ENCODE data around the gene AGAP1.

GRCh38 chr2:235616885-235617284, 123.0 kb downstream of the AGAP1 start:
- TF ChIP-seq CTCF (IDR thresholded peaks at IDR 0.05; ENCODE audit: extremely low read depth in 1 of 2, insufficient read depth in 1 of 2, low read depth in 1 of 2, low read length in 2 of 2) (no peak), EZH2 (IDR thresholded peaks at IDR 0.05; ENCODE audit: borderline replicate concordance, low read depth, low read length, severe bottlenecking) (no peak), POLR2AphosphoS5 (IDR thresholded peaks at IDR 0.05; ENCODE audit: insufficient read depth, low read depth, low read length) (no peak), POLR2A (IDR thresholded peaks at IDR 0.05; ENCODE audit: low read depth, low read length) (no peak), JUN (IDR thresholded peaks at IDR 0.05; ENCODE audit: borderline replicate concordance, insufficient read depth, insufficient read length, low read depth) (no peak), MYC (IDR thresholded peaks at IDR 0.05; ENCODE audit: low read depth, low read length) (no peak), FOS (IDR thresholded peaks at IDR 0.05; ENCODE audit: borderline replicate concordance, insufficient read depth, low read length) (no peak)
- TF ChIP-seq, protein P1, sequence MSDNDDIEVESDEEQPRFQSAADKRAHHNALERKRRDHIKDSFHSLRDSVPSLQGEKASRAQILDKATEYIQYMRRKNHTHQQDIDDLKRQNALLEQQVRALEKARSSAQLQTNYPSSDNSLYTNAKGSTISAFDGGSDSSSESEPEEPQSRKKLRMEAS (IDR thresholded peaks at IDR 0.05; ENCODE audit: insufficient read depth, insufficient read length) = no peak

All from endothelial cell of umbilical vein (primary cell).